Fibroblast of peridontal ligament (primary cell): ENCODE data around the gene DLG1.

Experiments used
- DNase-seq: peaks from one replicate; pipeline ENCODE4 v3.0.0-alpha.2; 2010; ENCODE audit errors: extremely low read depth

The DLG1 gene

GRCh38 chr3:197173620-197174019 lies 124.8 kb downstream of the DLG1 start:
- no peak for DNase-seq

GRCh38 chr3:197171481-197172067 lies 126.8 kb downstream of the DLG1 start:
- no peak for DNase-seq

- no peak for DNase-seq
These were observed 129.4 kb downstream of the DLG1 start for GRCh38 chr3:197169028-197169427.

GRCh38 chr3:197168606-197169005 lies 129.8 kb downstream of the DLG1 start:
- DNase-seq: peak; percentile 92

- no peak for DNase-seq
These were observed 130.3 kb downstream of the DLG1 start for GRCh38 chr3:197168063-197168462.

GRCh38 chr3:197167549-197167948 lies 130.9 kb downstream of the DLG1 start:
- no peak for DNase-seq

- no peak for DNase-seq
These were observed 132.5 kb downstream of the DLG1 start for GRCh38 chr3:197165890-197166289.

- no peak for DNase-seq
These were observed 143.4 kb downstream of the DLG1 start for GRCh38 chr3:197155046-197155445.

GRCh38 chr3:197151580-197151979 lies 146.8 kb downstream of the DLG1 start:
- DNase-seq: peak; percentile 76

- DNase-seq: no peak
These were observed 148.9 kb downstream of the DLG1 start for GRCh38 chr3:197149528-197149927.

- no peak for DNase-seq
These were observed 154.2 kb downstream of the DLG1 start for GRCh38 chr3:197144188-197144587.

- no peak for DNase-seq
These were observed 158.8 kb downstream of the DLG1 start for GRCh38 chr3:197139586-197139985.

- DNase-seq: peak; percentile 9
These were observed 160.7 kb downstream of the DLG1 start for GRCh38 chr3:197137751-197138150.

- DNase-seq: no peak
These were observed 161.7 kb downstream of the DLG1 start for GRCh38 chr3:197136744-197137143.

- DNase-seq: no peak
These were observed 163.2 kb downstream of the DLG1 start for GRCh38 chr3:197135212-197135611.

- peak; percentile 34 for DNase-seq
These were observed 165.4 kb downstream of the DLG1 start for GRCh38 chr3:197132916-197133530.

GRCh38 chr3:197125636-197126035 lies 172.8 kb downstream of the DLG1 start:
- peak; percentile 35 for DNase-seq

GRCh38 chr3:197124713-197125112 lies 173.7 kb downstream of the DLG1 start:
- DNase-seq: no peak

- no peak for DNase-seq
These were observed 176.0 kb downstream of the DLG1 start for GRCh38 chr3:197122394-197122793.

- DNase-seq: peak; percentile 43
These were observed 181.3 kb downstream of the DLG1 start for GRCh38 chr3:197117114-197117513.

- no peak for DNase-seq
These were observed 184.4 kb downstream of the DLG1 start for GRCh38 chr3:197114007-197114406.

- no peak for DNase-seq
These were observed 186.7 kb downstream of the DLG1 start for GRCh38 chr3:197111685-197112084.

GRCh38 chr3:197105786-197106185 lies 192.6 kb downstream of the DLG1 start:
- DNase-seq: peak; percentile 30

GRCh38 chr3:197104738-197105137 lies 193.7 kb downstream of the DLG1 start:
- DNase-seq: no peak
